Measurements from ENCODE around the gene CHRNA9. TPM values are rescaled to one million over a fixed set of nuclear protein-coding genes. Genes with fewer than 3 reads are reported as not detected.

CHRNA9 gene
- total RNA-seq, 1 experiment from 2014 or later = not detected

GRCh38 chr4:40299811-40300292 is 35.3 kb upstream of the CHRNA9 start:
- no peaks in the 10 kb centered on the region for H3K4me1 ChIP-seq (ENCODE audit: control insufficient read depth, insufficient read depth, low read length)
- BruUV-seq (replicated peaks) = no TSS peak
- H3K9me3 ChIP-seq (ENCODE audit: control insufficient read depth, insufficient read depth, low read depth, low read length) = 0 out of 2 replicates have a peak, but pooled peaks cover 4% of the 10 kb centered on the region
- ChIA-PET POLR2A (no interaction called here), CTCF (no interaction called here)
- in situ Hi-C loops (cut with HindIII; ENCODE audit: low pct_unique_long_range_greater_than_20kb, low sequenced_read_pairs) = no loop called here
- no peak for TF ChIP-seq TCF7L2 (IDR thresholded peaks at IDR 0.05; ENCODE audit: low read depth, low read length)
- TF ChIP-seq, protein P1, sequence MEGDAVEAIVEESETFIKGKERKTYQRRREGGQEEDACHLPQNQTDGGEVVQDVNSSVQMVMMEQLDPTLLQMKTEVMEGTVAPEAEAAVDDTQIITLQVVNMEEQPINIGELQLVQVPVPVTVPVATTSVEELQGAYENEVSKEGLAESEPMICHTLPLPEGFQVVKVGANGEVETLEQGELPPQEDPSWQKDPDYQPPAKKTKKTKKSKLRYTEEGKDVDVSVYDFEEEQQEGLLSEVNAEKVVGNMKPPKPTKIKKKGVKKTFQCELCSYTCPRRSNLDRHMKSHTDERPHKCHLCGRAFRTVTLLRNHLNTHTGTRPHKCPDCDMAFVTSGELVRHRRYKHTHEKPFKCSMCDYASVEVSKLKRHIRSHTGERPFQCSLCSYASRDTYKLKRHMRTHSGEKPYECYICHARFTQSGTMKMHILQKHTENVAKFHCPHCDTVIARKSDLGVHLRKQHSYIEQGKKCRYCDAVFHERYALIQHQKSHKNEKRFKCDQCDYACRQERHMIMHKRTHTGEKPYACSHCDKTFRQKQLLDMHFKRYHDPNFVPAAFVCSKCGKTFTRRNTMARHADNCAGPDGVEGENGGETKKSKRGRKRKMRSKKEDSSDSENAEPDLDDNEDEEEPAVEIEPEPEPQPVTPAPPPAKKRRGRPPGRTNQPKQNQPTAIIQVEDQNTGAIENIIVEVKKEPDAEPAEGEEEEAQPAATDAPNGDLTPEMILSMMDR (IDR thresholded peaks at IDR 0.05) = peak; percentile 14
- ATAC-seq = no peak
- peak overlapping the region; percentile 39; the same call in 1 of the 2 replicates for H3K27ac ChIP-seq (ENCODE audit: low read length)
- no peak overlapping the region for H3K4me3 ChIP-seq (ENCODE audit: low read depth in 2 of 2, low read length in 2 of 2)
- no peak for DNase-seq (ENCODE audit: low read depth, low spot score)
- H3K36me3 ChIP-seq (ENCODE audit: control insufficient read depth, insufficient read depth, low read length) = no peaks in the 10 kb centered on the region
- intact Hi-C loops (cut with micrococcal nuclease; ENCODE audit: unreplicated experiment) = no loop called here
- no peaks in the 10 kb centered on the region for H3K27me3 ChIP-seq (ENCODE audit: control insufficient read depth, insufficient read depth, low read length)

DNA sequence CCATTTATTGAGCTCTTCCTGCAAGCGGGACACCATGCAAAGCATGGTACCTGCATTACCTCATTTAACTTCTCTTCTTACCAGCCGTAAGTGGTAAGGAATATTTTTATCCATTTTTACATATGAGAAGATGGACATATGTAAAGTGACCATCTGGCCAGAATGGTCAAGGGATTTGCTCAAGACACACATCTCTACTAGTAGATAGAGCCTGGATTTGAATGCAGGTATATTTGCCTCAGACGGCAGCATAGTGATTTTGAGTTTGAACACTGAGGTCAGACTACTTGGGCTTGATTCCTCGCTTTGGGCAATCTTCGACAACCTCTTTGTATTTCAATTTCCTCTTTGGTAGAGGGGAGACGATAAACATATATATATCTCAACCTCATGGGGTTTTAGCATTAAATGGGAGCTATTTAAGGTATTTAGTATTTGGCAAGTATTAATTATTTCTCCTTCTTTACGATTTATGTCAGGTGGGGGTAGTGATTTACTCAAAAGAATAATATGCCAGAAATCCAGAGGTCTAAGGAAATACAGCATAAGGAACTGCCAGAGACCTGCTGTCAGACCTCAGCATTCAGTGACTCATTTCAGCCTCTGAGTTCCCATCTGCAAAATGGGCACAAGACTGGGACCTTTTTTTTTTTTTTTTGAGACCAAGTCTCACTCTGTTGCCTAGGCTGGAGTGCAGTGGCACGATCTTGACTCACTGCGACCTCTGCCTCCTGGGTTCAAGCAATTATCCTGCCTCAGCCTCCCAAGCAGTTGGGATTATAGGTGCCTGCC is 34.6 kb upstream of the CHRNA9 start:
- Histone ChIP-seq H3K27me3 (ENCODE audit: control insufficient read depth, insufficient read depth, low read length) (no peaks in the 10 kb centered on the region), H3K27ac (ENCODE audit: low read length) (no peak overlapping the region; the same call in 1 of the 2 replicates), H3K4me1 (ENCODE audit: control insufficient read depth, insufficient read depth, low read length) (no peaks in the 10 kb centered on the region), H3K9me3 (ENCODE audit: control insufficient read depth, insufficient read depth, low read depth, low read length) (0 out of 2 replicates have a peak, but pooled peaks cover 4% of the 10 kb centered on the region), H3K36me3 (ENCODE audit: control insufficient read depth, insufficient read depth, low read length) (no peaks in the 10 kb centered on the region), H3K4me3 (ENCODE audit: low read depth in 2 of 2, low read length in 2 of 2) (no peak overlapping the region)
- no TSS peak for BruUV-seq (replicated peaks)
- DNase-seq (ENCODE audit: low read depth, low spot score) = no peak
- intact Hi-C loops (cut with micrococcal nuclease; ENCODE audit: unreplicated experiment) (no loop called here), in situ Hi-C loops (cut with HindIII; ENCODE audit: low pct_unique_long_range_greater_than_20kb, low sequenced_read_pairs) (no loop called here)
- CTCF ChIA-PET = no interaction called here
- POLR2A ChIA-PET = no interaction called here
- ATAC-seq = no peak
- TF ChIP-seq POLR2AphosphoS5 (IDR thresholded peaks at IDR 0.05; ENCODE audit: low read depth, low read length) = no peak
- no peak for TF ChIP-seq TCF7L2 (IDR thresholded peaks at IDR 0.05; ENCODE audit: low read depth, low read length)
- TF ChIP-seq SIN3A (IDR thresholded peaks at IDR 0.05; ENCODE audit: borderline replicate concordance, insufficient read depth, low read depth, low read length) = no peak
- TF ChIP-seq, protein P2, sequence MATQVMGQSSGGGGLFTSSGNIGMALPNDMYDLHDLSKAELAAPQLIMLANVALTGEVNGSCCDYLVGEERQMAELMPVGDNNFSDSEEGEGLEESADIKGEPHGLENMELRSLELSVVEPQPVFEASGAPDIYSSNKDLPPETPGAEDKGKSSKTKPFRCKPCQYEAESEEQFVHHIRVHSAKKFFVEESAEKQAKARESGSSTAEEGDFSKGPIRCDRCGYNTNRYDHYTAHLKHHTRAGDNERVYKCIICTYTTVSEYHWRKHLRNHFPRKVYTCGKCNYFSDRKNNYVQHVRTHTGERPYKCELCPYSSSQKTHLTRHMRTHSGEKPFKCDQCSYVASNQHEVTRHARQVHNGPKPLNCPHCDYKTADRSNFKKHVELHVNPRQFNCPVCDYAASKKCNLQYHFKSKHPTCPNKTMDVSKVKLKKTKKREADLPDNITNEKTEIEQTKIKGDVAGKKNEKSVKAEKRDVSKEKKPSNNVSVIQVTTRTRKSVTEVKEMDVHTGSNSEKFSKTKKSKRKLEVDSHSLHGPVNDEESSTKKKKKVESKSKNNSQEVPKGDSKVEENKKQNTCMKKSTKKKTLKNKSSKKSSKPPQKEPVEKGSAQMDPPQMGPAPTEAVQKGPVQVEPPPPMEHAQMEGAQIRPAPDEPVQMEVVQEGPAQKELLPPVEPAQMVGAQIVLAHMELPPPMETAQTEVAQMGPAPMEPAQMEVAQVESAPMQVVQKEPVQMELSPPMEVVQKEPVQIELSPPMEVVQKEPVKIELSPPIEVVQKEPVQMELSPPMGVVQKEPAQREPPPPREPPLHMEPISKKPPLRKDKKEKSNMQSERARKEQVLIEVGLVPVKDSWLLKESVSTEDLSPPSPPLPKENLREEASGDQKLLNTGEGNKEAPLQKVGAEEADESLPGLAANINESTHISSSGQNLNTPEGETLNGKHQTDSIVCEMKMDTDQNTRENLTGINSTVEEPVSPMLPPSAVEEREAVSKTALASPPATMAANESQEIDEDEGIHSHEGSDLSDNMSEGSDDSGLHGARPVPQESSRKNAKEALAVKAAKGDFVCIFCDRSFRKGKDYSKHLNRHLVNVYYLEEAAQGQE (IDR thresholded peaks at IDR 0.05; ENCODE audit: insufficient read depth in 1 of 2, low read depth in 2 of 2, low read length in 1 of 2) = no peak
- TF ChIP-seq, protein P1 (IDR thresholded peaks at IDR 0.05) = no peak
